Thyroid gland (tissue), 4 donors: ENCODE measurements around the gene BLACAT1. TPM values are rescaled to one million over a fixed set of nuclear protein-coding genes. Genes with fewer than 3 reads are reported as not detected.
A peak's percentile ranks its signal among the peaks of the same experiment; 100 is the strongest.

Experiments
- DNase-seq, 2 donors: peaks; one replicate each; pipeline ENCODE4 v3.0.0-alpha.2; 2019
- H3K27ac ChIP-seq, 3 donors: fragments of 200-600 bp; sonication (generic); 1 replicate in 2 of 3; 2 replicates in 1 of 3; pipeline ENCODE4 v1.5.1; 2016 to 2019; ENCODE audit warnings: mild to moderate bottlenecking in 1 of 3, moderate library complexity in 1 of 3
- H3K27me3 ChIP-seq: fragments of 200-600 bp; sonication (generic); one replicate; pipeline ENCODE4 v1.5.1; 2019
- H3K36me3 ChIP-seq, 2 donors: fragments of 200-600 bp; sonication (generic); one replicate each; pipeline ENCODE4 v1.5.1; 2016 to 2019
- H3K4me1 ChIP-seq, 2 donors: fragments of 200-600 bp; sonication (generic); one replicate each; pipeline ENCODE4 v1.5.1; 2017 to 2019
- H3K4me3 ChIP-seq, 3 donors: fragments of 200-600 bp; sonication (generic); replicated peaks in 1 of 3; 1 replicate in 2 of 3; 2 replicates in 1 of 3; pipeline ENCODE4 v1.5.1; 2016; ENCODE audit warnings: mild to moderate bottlenecking in 1 of 3
- H3K9me3 ChIP-seq: fragments of 200-600 bp; sonication (generic); one replicate; pipeline ENCODE4 v1.5.1; 2017
- POLR2A ChIP-seq, 2 donors: fragments of 450-650 bp; IDR thresholded peaks; one replicate each; pipeline ENCODE4 v1.6.1; 2017; ENCODE audit warnings: antibody characterized with exemption in 2 of 2, mild to moderate bottlenecking in 2 of 2, moderate library complexity in 1 of 2
- WGBS, 2 donors: methylation state at CpG; one replicate each; pipeline ENCODE4 v1.1.5; 2017; 5-methylcytosine and 5-hydroxymethylcytosine counted together
- intact Hi-C: fragments of 100-400 bp; cut with DNase I; formaldehyde crosslinking; loops from one replicate; pipeline ENCODE4 v1.15.1; 2023
- total RNA-seq, 4 donors: library from RNA; depleted of rRNA; stranded (reverse); fragments of >200 nt; gene quantifications; one replicate each; pipeline ENCODE4 v1.2.3, GENCODE V29; 2016
- TF ChIP-seq, protein P1 (sequence below), 6 experiments: fragments of 200-600 bp in 3 of 6; fragments of 450-650 bp in 3 of 6; sonication (generic) in 3 of 6; IDR thresholded peaks; one replicate each; pipeline ENCODE4 v1.5.1; 2016 to 2019; ENCODE audit warnings: antibody characterized with exemption in 6 of 6, mild to moderate bottlenecking in 2 of 6, inconsistent platforms in 1 of 6, moderate library complexity in 1 of 6

Gene BLACAT1
- total RNA-seq, 4 donors from 2014 or later = 2.3 to 4.2 (median 3.2) TPM

DNA sequence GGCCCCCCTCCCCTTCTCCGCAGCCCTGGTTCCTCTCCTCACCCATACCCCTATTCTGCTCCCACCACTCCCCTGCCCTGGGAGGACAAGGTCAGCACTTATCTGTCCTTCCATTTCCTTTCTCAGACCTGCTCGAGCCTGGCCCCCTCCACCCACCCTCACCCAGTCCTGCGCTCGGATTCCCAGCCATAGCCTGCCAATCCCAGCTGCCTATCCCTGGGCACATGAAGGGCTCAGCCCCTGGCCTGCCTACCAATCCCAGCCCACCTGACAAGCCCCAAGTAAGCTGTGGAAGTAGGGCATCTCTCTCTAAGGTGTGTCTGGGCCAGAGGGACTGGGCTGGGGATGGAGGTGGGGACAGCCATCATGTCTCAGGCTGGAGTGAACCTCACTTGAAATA lies 5.4 kb downstream of the BLACAT1 start:
- peaks cover under 1% of the 10 kb centered on the region for H3K27me3 ChIP-seq
- intact Hi-C loops = no loop called here
- no peak for TF ChIP-seq POLR2A (IDR thresholded peaks at IDR 0.05)

DNA sequence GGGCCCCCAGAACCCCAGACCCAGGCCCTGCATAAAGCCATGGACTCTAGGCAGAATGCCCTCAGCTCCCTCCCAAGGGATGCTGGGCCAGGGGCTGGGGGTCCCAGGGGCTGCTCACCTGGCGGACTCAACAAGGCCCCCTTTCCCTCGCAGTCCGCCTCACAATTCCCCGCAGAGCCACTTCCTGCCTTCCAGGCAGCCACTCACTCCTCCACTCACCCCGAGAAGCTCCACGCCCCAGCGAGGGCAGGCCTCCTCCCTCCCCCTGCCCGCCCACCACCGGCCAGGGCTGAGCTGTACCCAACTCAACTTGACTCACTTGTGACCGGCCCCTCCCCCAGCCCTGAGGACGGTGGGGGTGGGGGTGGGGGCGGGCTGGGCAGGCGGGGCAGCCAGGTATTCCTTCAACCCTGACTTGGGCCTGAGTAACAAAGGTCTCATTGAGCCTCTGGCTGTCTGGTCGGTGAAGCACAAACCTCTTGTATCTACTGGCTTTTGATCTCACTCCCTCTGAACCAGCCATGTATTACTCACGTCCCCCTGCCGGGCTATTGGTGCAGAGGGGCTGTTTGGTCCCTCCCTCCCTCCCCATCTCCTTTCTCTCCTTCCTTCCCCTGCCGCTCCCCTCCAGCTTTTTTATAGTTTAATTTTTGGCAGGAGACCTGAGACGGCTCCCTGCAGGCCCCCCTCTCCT lies 5.9 kb downstream of the BLACAT1 start:
- H3K27me3 ChIP-seq = no peaks in the 10 kb centered on the region

More for the DNA sequence above, 5.4 kb downstream of the BLACAT1 start:
- WGBS, 2 donors = 15 to 22% methylated on average over 4 of the region's 4 CpGs
- H3K4me1 ChIP-seq = peaks cover 39 to 45% of the 10 kb centered on the region in 2 donors
- H3K4me3 ChIP-seq = no peak overlapping the region
- DNase-seq = peak; percentile 36 to 67
- no peaks in the 10 kb centered on the region for H3K36me3 ChIP-seq
- no peaks in the 10 kb centered on the region for H3K9me3 ChIP-seq
- H3K27ac ChIP-seq = peak overlapping the region; percentile 84 to 94 (median 94)

DNA sequence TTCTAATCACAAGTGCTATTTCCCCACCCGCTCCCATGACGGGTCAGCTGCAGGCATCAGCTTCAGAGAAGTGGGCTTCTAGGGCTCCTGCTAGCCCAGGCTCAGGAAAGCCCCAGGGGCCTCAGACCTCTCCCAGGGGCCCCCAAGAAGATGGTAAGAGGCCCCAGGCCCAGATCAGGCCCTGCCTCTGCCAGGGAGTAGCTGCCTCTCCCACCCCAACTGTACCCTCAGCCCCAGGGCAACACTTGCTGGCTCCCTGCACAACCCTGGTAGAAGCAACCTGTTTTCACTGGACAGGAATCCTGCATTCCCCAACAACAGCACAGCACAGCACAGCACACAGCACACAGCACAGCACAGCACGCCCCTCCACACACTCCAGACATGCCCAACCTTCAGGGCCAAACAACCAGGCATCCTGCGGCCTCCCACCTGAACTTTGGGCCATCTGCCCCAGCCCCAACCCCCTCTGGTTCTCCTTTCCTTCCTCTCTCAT lies 6.5 kb downstream of the BLACAT1 start:
- H3K27ac ChIP-seq = peak overlapping the region; percentile 83 to 94 (median 94)
- 33 to 38% methylated on average over 2 to 4 of the region's 4 CpGs for WGBS, 2 donors
- peak overlapping the region; percentile 35 to 64 (median 44) for H3K4me3 ChIP-seq
- intact Hi-C loops = no loop called here
- H3K27me3 ChIP-seq = no peaks in the 10 kb centered on the region
- TF ChIP-seq, protein P1, sequence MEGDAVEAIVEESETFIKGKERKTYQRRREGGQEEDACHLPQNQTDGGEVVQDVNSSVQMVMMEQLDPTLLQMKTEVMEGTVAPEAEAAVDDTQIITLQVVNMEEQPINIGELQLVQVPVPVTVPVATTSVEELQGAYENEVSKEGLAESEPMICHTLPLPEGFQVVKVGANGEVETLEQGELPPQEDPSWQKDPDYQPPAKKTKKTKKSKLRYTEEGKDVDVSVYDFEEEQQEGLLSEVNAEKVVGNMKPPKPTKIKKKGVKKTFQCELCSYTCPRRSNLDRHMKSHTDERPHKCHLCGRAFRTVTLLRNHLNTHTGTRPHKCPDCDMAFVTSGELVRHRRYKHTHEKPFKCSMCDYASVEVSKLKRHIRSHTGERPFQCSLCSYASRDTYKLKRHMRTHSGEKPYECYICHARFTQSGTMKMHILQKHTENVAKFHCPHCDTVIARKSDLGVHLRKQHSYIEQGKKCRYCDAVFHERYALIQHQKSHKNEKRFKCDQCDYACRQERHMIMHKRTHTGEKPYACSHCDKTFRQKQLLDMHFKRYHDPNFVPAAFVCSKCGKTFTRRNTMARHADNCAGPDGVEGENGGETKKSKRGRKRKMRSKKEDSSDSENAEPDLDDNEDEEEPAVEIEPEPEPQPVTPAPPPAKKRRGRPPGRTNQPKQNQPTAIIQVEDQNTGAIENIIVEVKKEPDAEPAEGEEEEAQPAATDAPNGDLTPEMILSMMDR (IDR thresholded peaks at IDR 0.05) = no peak
- no peak for TF ChIP-seq POLR2A (IDR thresholded peaks at IDR 0.05)
- peaks cover 49 to 55% of the 10 kb centered on the region in 2 donors for H3K4me1 ChIP-seq
- no peaks in the 10 kb centered on the region for H3K36me3 ChIP-seq
- H3K9me3 ChIP-seq = no peaks in the 10 kb centered on the region
- DNase-seq = no peak

More for the DNA sequence above, 5.9 kb downstream of the BLACAT1 start:
- peak overlapping the region; percentile 84 to 94 (median 94) for H3K27ac ChIP-seq
- peak in 1 of 2 donors; percentile 84 for TF ChIP-seq POLR2A (IDR thresholded peaks at IDR 0.05)
- TF ChIP-seq, protein P1 (IDR thresholded peaks at IDR 0.05) = peak in 1 of 6 experiments; percentile 19
- WGBS, 2 donors = 14 to 18% methylated on average over 15 to 17 of the region's 18 CpGs
- intact Hi-C loops = no loop called here
- H3K9me3 ChIP-seq = no peaks in the 10 kb centered on the region
- peak; percentile 97 for DNase-seq
- peaks cover 43 to 49% of the 10 kb centered on the region in 2 donors for H3K4me1 ChIP-seq
- H3K36me3 ChIP-seq = no peaks in the 10 kb centered on the region
- peak overlapping the region; percentile 35 to 64 (median 44) for H3K4me3 ChIP-seq

DNA sequence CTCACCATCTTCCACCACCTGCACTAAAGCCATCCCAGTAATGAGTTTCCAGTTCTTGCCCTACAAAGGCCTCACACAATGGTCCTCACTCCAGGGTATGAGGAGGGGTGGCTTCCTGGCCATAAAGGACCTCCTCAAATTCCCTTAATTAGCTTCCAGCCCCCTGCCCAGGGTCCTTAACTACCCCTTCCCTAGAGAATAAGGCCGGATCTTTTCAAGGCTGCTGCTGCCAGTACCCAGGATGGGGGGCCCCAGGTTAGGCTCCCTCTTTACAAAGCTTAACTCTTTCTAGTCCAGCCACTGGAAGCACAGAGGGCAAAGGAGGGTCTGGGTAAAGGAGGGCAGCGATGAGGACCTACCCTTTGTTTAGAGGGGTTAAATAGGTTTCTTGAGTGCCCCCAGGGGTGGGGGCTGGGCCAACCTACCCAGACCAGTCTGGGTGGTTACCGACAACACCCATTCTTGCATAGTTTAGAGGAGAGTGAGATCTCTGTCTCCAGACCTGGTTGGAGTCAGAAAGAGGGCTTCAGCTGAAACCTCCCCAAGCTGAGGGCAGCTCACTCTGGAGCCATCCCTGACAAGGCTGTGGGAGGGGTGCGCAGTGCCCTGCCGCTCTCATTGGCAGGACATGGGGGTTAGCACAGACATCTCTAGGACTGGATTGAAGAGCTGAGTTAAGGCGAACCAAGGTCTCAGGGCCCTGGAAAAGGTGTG lies 7.1 kb downstream of the BLACAT1 start:
- Histone ChIP-seq H3K27me3 (no peaks in the 10 kb centered on the region), H3K36me3 (no peaks in the 10 kb centered on the region), H3K9me3 (no peaks in the 10 kb centered on the region), H3K4me3 (peak overlapping the region; percentile 35 to 64 (median 44)), H3K27ac (peak overlapping the region; percentile 83 to 94 (median 94)), H3K4me1 (peaks cover 55 to 61% of the 10 kb centered on the region in 2 donors)
- intact Hi-C loops = no loop called here
- 23 to 36% methylated on average over 4 to 6 of the region's 6 CpGs for whole genome bisulfite sequencing, 2 donors
- DNase-seq = peak; percentile 51 to 62
- peak in 1 of 2 donors; percentile 34 for TF ChIP-seq POLR2A (IDR thresholded peaks at IDR 0.05)
- TF ChIP-seq, protein P1 (IDR thresholded peaks at IDR 0.05) = no peak

DNA sequence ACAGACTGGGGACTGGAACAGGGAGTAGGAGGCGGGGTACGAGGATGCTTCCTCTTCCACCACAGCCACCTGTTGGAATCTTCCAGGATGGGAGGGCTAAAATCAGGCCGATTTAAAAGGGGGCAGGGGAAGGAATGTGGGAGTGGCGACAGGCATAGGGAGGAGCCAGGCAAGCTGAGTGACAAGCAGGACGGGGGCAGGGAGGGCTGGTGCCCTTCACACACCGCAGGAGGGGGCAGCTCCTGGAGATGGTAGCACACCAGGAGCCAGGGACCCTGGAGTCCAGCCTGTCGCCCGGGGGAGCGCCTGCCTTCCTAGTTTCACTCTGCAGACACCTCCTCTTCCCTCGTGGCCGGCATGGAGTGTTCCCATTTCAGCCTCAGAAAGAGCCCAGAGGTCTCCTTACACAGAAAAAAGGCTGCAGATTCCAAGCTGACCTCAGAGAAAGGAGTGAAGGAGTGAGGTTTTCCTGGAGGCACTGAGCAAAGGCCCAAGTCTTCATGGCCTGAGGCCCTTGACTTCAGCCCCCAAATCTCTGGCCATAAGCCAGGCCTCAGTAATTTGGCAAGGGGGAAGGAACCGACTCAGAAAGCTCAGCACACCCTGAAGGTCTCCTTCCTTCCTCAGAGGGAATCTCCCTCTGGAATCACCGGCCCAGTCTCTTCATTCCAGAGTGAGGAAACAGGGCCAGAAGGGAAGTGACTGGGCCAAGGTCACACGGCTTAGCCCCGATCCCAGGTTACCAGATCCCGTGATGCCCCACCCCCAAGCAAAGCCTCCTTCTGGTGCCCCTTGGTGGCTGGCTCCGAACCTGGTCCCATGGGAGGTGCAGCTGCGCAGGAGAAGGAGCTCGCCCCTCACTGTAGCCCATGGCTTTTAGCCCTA lies 8.1 kb downstream of the BLACAT1 start:
- H3K4me3 ChIP-seq = peak overlapping the region in 1 of 3 donors; percentile 44
- intact Hi-C loops = no loop called here
- DNase-seq = peak; percentile 74

More for the DNA sequence above, 8.1 kb downstream of the BLACAT1 start:
- H3K27ac ChIP-seq = peak overlapping the region; percentile 83 to 94 (median 94)
- TF ChIP-seq, protein P1 (IDR thresholded peaks at IDR 0.05) = no peak
- peak in 1 of 2 donors; percentile 61 for TF ChIP-seq POLR2A (IDR thresholded peaks at IDR 0.05)
- WGBS, 2 donors = 24 to 27% methylated on average over 14 to 16 of the region's 19 CpGs
- H3K9me3 ChIP-seq = no peaks in the 10 kb centered on the region
- H3K27me3 ChIP-seq = no peaks in the 10 kb centered on the region
- H3K36me3 ChIP-seq = no peaks in the 10 kb centered on the region
- H3K4me1 ChIP-seq = peaks cover 63 to 71% of the 10 kb centered on the region in 2 donors
